ENCODE data around the gene PGPEP1. TPM values are rescaled to one million over a fixed set of nuclear protein-coding genes. Genes with fewer than 3 reads are reported as not detected.
A peak's percentile ranks its signal among the peaks of the same experiment; 100 is the strongest.
"Not testable (repeated sequence)": the region's sequence is repeated elsewhere in the genome, so short reads cannot be mapped to it uniquely, and the experiment has no call there.

Gene PGPEP1
- polyA plus RNA-seq, 1 experiment, result 22.0 TPM

GRCh38 chr19:18321734-18322102 lies 18.7 kb upstream of the PGPEP1 start:
- ChIA-PET POLR2A (interaction anchor here (1.1 to 3.3 kb wide), 6 partner anchors 13 to 90 kb away, joined by 3 to 92 read pairs (median 11); partner anchors contain the start of gene JUND), CTCF (interaction anchor here (0.7 to 3.7 kb wide), 9 partner anchors 11 to 208 kb away, joined by 3 to 58 read pairs (median 4); partner anchors contain the start of gene JUND)
- Histone ChIP-seq H3K27ac (ENCODE audit: low read depth, low read length) (no peak overlapping the region), H3K9me3 (ENCODE audit: control insufficient read depth, insufficient read depth, low read length) (no peaks in the 10 kb centered on the region), H3K27me3 (ENCODE audit: control insufficient read depth, insufficient read depth, low read length) (no peaks in the 10 kb centered on the region), H3K4me3 (ENCODE audit: low read depth, low read length) (peak overlapping the region; percentile 79)
- no peak for DNase-seq (ENCODE audit: low read depth, low spot score)
- no peak for TF ChIP-seq CTCF (IDR thresholded peaks at IDR 0.05; ENCODE audit: low read depth, low read length)

GRCh38 chr19:18322318-18322758 lies 18.1 kb upstream of the PGPEP1 start:
- peak overlapping the region; percentile 47 for H3K27ac ChIP-seq (ENCODE audit: low read depth, low read length)
- H3K27me3 ChIP-seq (ENCODE audit: control insufficient read depth, insufficient read depth, low read length), result no peaks in the 10 kb centered on the region
- no peaks in the 10 kb centered on the region for H3K9me3 ChIP-seq (ENCODE audit: control insufficient read depth, insufficient read depth, low read length)
- TF ChIP-seq CTCF (IDR thresholded peaks at IDR 0.05; ENCODE audit: low read depth, low read length), result peak; percentile 33
- no peak for DNase-seq (ENCODE audit: low read depth, low spot score)
- CTCF ChIA-PET, result interaction anchor here (0.6 to 3.7 kb wide), 11 partner anchors 11 to 209 kb away, joined by 3 to 58 read pairs (median 4); partner anchors contain the start of gene JUND
- peak overlapping the region; percentile 79 for H3K4me3 ChIP-seq (ENCODE audit: low read depth, low read length)
- POLR2A ChIA-PET, result interaction anchor here (0.6 to 3.3 kb wide), 10 partner anchors 14 to 127 kb away, joined by 3 to 92 read pairs (median 4); partner anchors contain the start of gene JUND

- Histone ChIP-seq H3K4me3 (ENCODE audit: low read depth, low read length) (peak within 1 kb of the TSS; percentile 79), H3K27me3 (ENCODE audit: control insufficient read depth, insufficient read depth, low read length) (no peaks in the 10 kb centered on the region), H3K27ac (ENCODE audit: low read depth, low read length) (peak within 1 kb of the TSS; percentile 69), H3K9me3 (ENCODE audit: control insufficient read depth, insufficient read depth, low read length) (no peaks in the 10 kb centered on the region)
- peak; percentile 89 for DNase-seq (ENCODE audit: low read depth, low spot score)
- ChIA-PET POLR2A (interaction anchor here (0.6 to 3.3 kb wide), 9 partner anchors 18 to 127 kb away, joined by 3 to 92 read pairs (median 5); partner anchors contain the start of gene JUND), CTCF (interaction anchor here (0.6 to 3.7 kb wide), 10 partner anchors 30 to 210 kb away, joined by 3 to 58 read pairs (median 4); partner anchors contain the start of gene JUND)
- peak; percentile 33 for TF ChIP-seq CTCF (IDR thresholded peaks at IDR 0.05; ENCODE audit: low read depth, low read length)
These were observed 17.5 kb upstream of the PGPEP1 start, which contains the start of gene LSM4 for GRCh38 chr19:18322759-18323460. Gene LSM4 (minus strand): TSS chr19:18323076. CDS start chr19:18323020, 56 bp downstream.

GRCh38 chr19:18324373-18324731 lies 16.0 kb upstream of the PGPEP1 start:
- H3K27ac ChIP-seq (ENCODE audit: low read depth, low read length); H3K27me3 ChIP-seq (ENCODE audit: control insufficient read depth, insufficient read depth, low read length); DNase-seq (ENCODE audit: low read depth, low spot score); H3K9me3 ChIP-seq (ENCODE audit: control insufficient read depth, insufficient read depth, low read length); H3K4me3 ChIP-seq (ENCODE audit: low read depth, low read length): not testable (repeated sequence)
- CTCF ChIA-PET, result interaction anchor here (0.6 to 1.2 kb wide), 3 partner anchors 15 to 45 kb away, joined by 3 to 13 read pairs (median 4); no protein-coding TSS in a partner anchor
- POLR2A ChIA-PET, result interaction anchor here (0.7 kb wide), 1 partner anchor 94 kb away, joined by 8 read pairs; no protein-coding TSS in a partner anchor

GRCh38 chr19:18326772-18327171 lies 13.6 kb upstream of the PGPEP1 start:
- no peak for DNase-seq (ENCODE audit: low read depth, low spot score)
- H3K9me3 ChIP-seq (ENCODE audit: control insufficient read depth, insufficient read depth, low read length), result no peaks in the 10 kb centered on the region
- no peak overlapping the region for H3K27ac ChIP-seq (ENCODE audit: low read depth, low read length)
- H3K4me3 ChIP-seq (ENCODE audit: low read depth, low read length), result no peak overlapping the region
- POLR2A ChIA-PET, result no interaction called here
- H3K27me3 ChIP-seq (ENCODE audit: control insufficient read depth, insufficient read depth, low read length), result no peaks in the 10 kb centered on the region
- CTCF ChIA-PET, result interaction anchor here (0.5 to 4.7 kb wide), 4 partner anchors 10 to 47 kb away, joined by 3 to 122 read pairs (median 14); partner anchors contain the start of gene JUND
- TF ChIP-seq CTCF (IDR thresholded peaks at IDR 0.05; ENCODE audit: low read depth, low read length), result no peak
